OCI-LY1 (cell line): Measurements from ENCODE around the gene JCAD.

Experiments used
- CTCF ChIP-seq: fragments of 200-600 bp; sonication (generic), shearing (Covaris generic); IDR thresholded peaks from 2 replicates; pipeline ENCODE4 v1.5.1; 2017; ENCODE audit warnings: mild to moderate bottlenecking, antibody characterized with exemption, low read length, moderate library complexity, mixed read lengths
- EZH2 ChIP-seq: fragments of 200-600 bp; sonication (generic), shearing (Covaris generic); IDR thresholded peaks from 2 replicates; pipeline ENCODE4 v1.8.0; 2017; ENCODE audit warnings: borderline replicate concordance, mixed run types, mild to moderate bottlenecking, antibody characterized with exemption, low read length, moderate library complexity, mixed read lengths

GRCh38 chr10:30094601-30095000, 35.2 kb upstream of the JCAD start:
- TF ChIP-seq CTCF (no peak), EZH2 (no peak)
